Naive thymus-derived CD8-positive, alpha-beta T cell (primary cell): ENCODE results near the gene CPED1. TPM values are rescaled to one million over a fixed set of nuclear protein-coding genes. Genes with fewer than 3 reads are reported as not detected.

Source experiments
- ATAC-seq, 2 donors: fragments of 150-1000 bp; cut with Tn5 transposase in 1 of 2; sonication (Bioruptor Pico), chemical (Tn5 transposase) in 1 of 2; 1 replicate in 1 of 2; 2 replicates in 1 of 2; pipeline ENCODE4 v1.10.0; 2021; ENCODE audit warnings: mild to moderate bottlenecking in 2 of 2, moderate library complexity in 2 of 2
- POLR2A ChIA-PET: fragments of 350-600 bp; sonication (Branson Sonifier 250); formaldehyde crosslinking; loops from one replicate; lab custom pipeline; 2021; ENCODE audit warnings: antibody characterized with exemption; lab: Charles Lee
- DNase-seq, 10 donors: peaks; one replicate each; pipeline versions ENCODE4 v3.0.0 to v3.0.0-alpha.2; 2020 to 2022
- H3K27ac Mint-ChIP-seq, 10 donors: one replicate each; pipeline ENCODE4 v1.8.0; 2020 to 2022; ENCODE audit warnings: mild to moderate bottlenecking in 10 of 10, mixed read lengths in 10 of 10, moderate library complexity in 4 of 10, inconsistent platforms in 1 of 10
- H3K27me3 Mint-ChIP-seq, 5 donors: one replicate each; pipeline ENCODE4 v1.8.0; 2021 to 2022; ENCODE audit warnings: mixed read lengths in 5 of 5
- H3K36me3 Mint-ChIP-seq, 3 donors: one replicate each; pipeline ENCODE4 v1.8.0; 2020 to 2022; ENCODE audit warnings: mixed read lengths in 3 of 3, mild to moderate bottlenecking in 2 of 3, inconsistent platforms in 1 of 3
- H3K4me1 Mint-ChIP-seq, 4 donors: one replicate each; pipeline ENCODE4 v1.8.0; 2021 to 2022; ENCODE audit warnings: mixed read lengths in 4 of 4
- H3K4me3 Mint-ChIP-seq, 10 donors: one replicate each; pipeline ENCODE4 v1.8.0; 2020 to 2022; ENCODE audit warnings: mild to moderate bottlenecking in 10 of 10, mixed read lengths in 10 of 10, moderate library complexity in 6 of 10, inconsistent platforms in 1 of 10
- H3K9me3 Mint-ChIP-seq, 9 donors: one replicate each; pipeline ENCODE4 v1.8.0; 2020 to 2022; ENCODE audit warnings: mixed read lengths in 9 of 9, mild to moderate bottlenecking in 3 of 9, inconsistent platforms in 1 of 9, moderate library complexity in 1 of 9
- polyA plus RNA-seq, 3 donors: library from polyadenylated mRNA; unstranded; fragments of 300-500 nt; fragmentation: Illumina TruSeq; gene quantifications; one replicate each; pipeline ENCODE4 v1.2.3, GENCODE V29; 2021
- total RNA-seq, 8 experiments: library from RNA in 2 of 8; stranded (reverse) in 2 of 8; gene quantifications; one replicate each; pipeline ENCODE4 v1.2.3 and lab custom pipeline; 2021 to 2026

CPED1 gene
- total and polyA plus RNA-seq, 5 experiments from 2014 or later: not detected

DNA sequence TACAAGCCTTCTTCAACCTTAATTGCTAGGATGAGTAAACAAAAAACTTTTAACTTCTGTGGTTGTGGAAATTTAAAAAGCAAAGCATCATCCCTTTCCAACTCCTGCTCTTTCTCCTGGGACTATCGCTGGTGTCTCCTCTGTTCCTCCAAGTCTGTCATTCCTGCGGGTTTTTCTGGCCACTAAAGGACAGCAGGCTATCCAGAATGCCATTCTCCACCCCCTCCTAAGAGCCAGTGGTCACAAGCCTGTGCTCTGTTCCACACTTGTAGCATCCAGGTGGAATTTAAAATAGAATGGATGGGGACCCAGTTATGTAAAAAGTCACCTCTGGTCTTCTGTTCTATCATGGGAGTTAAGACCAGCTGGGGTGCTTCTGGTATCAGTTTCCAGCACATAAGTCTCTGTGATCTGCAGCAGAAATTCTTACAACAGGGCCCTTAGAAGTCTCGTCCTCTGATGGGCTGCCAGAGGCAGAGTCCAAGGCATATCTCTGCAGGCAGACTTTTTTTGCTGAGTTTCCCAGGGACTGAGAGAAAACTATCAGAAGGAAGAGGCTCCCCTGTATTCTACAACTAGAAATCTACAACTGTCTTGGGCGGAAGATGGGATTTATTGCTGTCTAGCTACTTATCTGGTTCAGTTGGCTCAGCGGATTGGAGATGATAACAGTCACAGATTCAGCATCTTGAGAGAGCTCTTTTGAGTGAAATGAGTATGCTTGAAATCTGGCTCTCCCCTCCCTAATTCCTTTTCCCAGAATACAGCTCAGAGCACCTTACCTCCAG is 335.2 kb downstream of the CPED1 start:
- Mint-ChIP-seq H3K4me1 (peaks cover 0 to 4% (median 4%) of the 10 kb centered on the region in 4 donors), H3K27ac (no peak overlapping the region), H3K27me3 (peaks cover 25 to 57% (median 33%) of the 10 kb centered on the region in 5 donors), H3K36me3 (no peaks in the 10 kb centered on the region), H3K9me3 (no peaks in the 10 kb centered on the region), H3K4me3 (no peak overlapping the region)
- ATAC-seq (no peak), DNase-seq (no peak)
- POLR2A ChIA-PET: no interaction called here

DNA sequence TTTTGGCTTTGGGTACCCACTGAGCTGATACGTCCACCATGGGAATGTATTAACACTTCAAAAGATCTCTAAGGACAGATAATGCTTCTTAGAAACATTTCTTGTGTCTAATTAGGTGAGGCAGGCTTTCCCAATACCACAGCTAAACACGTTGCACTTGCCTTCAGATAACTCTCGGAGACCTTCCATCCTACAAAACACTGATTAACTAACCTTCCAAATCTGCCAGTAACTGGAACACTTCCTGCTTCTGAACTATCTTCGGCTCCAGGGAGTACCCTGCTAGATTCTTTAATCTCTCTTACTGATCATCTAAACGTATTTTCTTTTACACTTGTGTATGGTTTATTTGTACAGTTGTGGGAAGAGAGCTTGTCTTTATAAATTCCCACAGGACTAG is 339.2 kb downstream of the CPED1 start:
- POLR2A ChIA-PET: no interaction called here
- Mint-ChIP-seq H3K27me3 (peaks cover 28 to 77% (median 58%) of the 10 kb centered on the region in 5 donors), H3K4me1 (peaks cover 4 to 22% (median 16%) of the 10 kb centered on the region in 4 donors), H3K27ac (no peak overlapping the region), H3K4me3 (no peak overlapping the region), H3K9me3 (no peaks in the 10 kb centered on the region), H3K36me3 (no peaks in the 10 kb centered on the region)
- no peak for DNase-seq
- no peak for ATAC-seq

DNA sequence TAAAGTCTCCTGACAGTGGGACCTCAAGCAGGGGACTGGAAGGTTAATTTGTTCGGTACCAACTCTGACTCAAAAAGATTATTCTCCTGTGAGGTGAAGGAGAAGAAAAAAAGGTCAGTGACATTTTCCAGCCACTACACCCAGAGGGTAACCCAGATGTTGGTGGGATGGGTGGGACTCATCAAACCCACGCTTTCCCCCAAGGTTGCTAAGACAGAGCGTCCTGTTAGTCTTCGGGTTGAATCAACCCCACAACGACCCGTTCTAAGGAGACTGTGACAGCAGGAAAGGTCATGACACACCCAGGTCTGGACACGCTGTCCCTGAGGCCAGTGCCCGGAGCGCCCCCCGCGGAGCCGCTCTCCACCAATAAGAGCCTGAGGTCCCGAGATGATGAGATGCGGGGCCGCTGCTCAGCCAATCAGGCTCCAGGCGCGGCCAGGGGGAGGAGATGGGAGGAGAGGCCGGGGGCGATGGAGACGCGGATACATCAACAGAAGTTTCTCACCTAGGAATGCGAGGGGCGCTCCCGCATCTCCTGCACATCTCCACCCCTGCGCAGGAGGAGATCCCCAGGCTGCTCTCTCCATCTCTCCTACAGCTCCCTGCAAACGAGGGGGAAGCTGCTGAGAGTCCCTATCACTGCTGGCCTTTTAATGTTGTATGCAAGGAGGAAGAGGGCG is 340.1 kb downstream of the CPED1 start, which contains the start of gene WNT16:
Gene WNT16, plus strand, starts transcription at position 493 of the 683 bp plus-strand sequence. CDS start 293 bp downstream, outside the sequence.
- Mint-ChIP-seq H3K27ac (peak within 1 kb of the TSS in 1 of 10 donors; percentile 14), H3K4me1 (peaks cover 4 to 22% (median 16%) of the 10 kb centered on the region in 4 donors), H3K36me3 (no peaks in the 10 kb centered on the region), H3K4me3 (peak within 1 kb of the TSS in 9 of 10 donors; percentile 26 to 80 (median 58)), H3K27me3 (peaks cover 28 to 74% (median 55%) of the 10 kb centered on the region in 5 donors), H3K9me3 (no peaks in the 10 kb centered on the region)
- ATAC-seq (no peak), DNase-seq (no peak)
- POLR2A ChIA-PET: no interaction called here

DNA sequence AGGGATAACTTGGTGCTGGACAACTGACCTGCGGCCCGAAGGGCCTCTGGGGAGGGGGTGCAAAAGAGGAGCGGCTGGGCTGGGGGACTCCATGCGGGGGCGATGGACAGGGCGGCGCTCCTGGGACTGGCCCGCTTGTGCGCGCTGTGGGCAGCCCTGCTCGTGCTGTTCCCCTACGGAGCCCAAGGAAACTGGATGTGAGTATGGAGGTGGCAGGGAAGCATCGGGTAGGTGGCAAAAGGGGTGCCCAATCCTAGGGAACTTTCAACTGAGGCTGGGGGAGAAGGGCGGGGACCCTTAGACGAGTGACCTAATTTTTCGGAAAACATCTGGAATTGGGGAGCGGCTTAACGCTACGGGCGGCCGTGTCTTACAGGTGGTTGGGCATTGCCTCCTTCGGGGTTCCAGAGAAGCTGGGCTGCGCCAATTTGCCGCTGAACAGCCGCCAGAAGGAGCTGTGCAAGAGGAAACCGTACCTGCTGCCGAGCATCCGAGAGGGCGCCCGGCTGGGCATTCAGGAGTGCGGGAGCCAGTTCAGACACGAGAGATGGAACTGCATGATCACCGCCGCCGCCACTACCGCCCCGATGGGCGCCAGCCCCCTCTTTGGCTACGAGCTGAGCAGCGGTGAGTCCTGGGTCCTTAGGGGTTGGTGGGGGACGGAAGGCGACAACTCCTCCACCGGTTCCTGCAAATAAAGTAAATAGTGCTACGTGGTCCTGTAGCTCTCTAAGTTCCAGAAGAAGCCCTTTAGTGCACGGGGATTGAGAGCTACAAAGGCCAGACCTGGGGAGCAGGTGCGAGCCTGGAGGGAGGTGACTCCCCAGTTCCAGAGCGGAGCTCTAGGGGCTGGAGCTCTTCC is 340.9 kb downstream of the CPED1 start:
- Mint-ChIP-seq H3K4me1 (peaks cover 4 to 22% (median 16%) of the 10 kb centered on the region in 4 donors), H3K36me3 (no peaks in the 10 kb centered on the region), H3K27me3 (peaks cover 28 to 73% (median 55%) of the 10 kb centered on the region in 5 donors), H3K27ac (peak overlapping the region in 1 of 10 donors; percentile 14), H3K9me3 (no peaks in the 10 kb centered on the region), H3K4me3 (peak overlapping the region; percentile 4 to 80 (median 47))
- DNase-seq (no peak), ATAC-seq (peak; percentile 23 to 39)
- POLR2A ChIA-PET: no interaction called here

- H3K27ac Mint-ChIP-seq: peak overlapping the region in 1 of 10 donors; percentile 14
- H3K9me3 Mint-ChIP-seq: no peaks in the 10 kb centered on the region
Observed at GRCh38 chr7:121330053-121330833, 341.7 kb downstream of the CPED1 start.

GRCh38 chr7:121331048-121331447 is 342.5 kb downstream of the CPED1 start:
- DNase-seq: no peak
- H3K27ac Mint-ChIP-seq: no peak overlapping the region
- peaks cover 29 to 70% (median 57%) of the 10 kb centered on the region in 5 donors for H3K27me3 Mint-ChIP-seq
- POLR2A ChIA-PET: interaction anchor here (0.7 kb wide), 1 partner anchor 59 kb away, joined by 9 read pairs; no protein-coding TSS in a partner anchor
- H3K36me3 Mint-ChIP-seq: no peaks in the 10 kb centered on the region
- ATAC-seq: no peak
- H3K4me1 Mint-ChIP-seq: peaks cover 4 to 22% (median 16%) of the 10 kb centered on the region in 4 donors
- no peak overlapping the region for H3K4me3 Mint-ChIP-seq
- H3K9me3 Mint-ChIP-seq: no peaks in the 10 kb centered on the region

More at GRCh38 chr7:121330053-121330833, 341.7 kb downstream of the CPED1 start:
- Mint-ChIP-seq H3K27me3 (peaks cover 29 to 76% (median 58%) of the 10 kb centered on the region in 5 donors), H3K36me3 (no peaks in the 10 kb centered on the region), H3K4me1 (peaks cover 4 to 22% (median 16%) of the 10 kb centered on the region in 4 donors), H3K4me3 (peak overlapping the region in 9 of 10 donors; percentile 26 to 80 (median 46))
- no peak for DNase-seq
- no peak for ATAC-seq
- POLR2A ChIA-PET: interaction anchor here (0.7 kb wide), 1 partner anchor 60 kb away, joined by 9 read pairs; no protein-coding TSS in a partner anchor

GRCh38 chr7:121331574-121331973 is 343.1 kb downstream of the CPED1 start:
- H3K4me3 Mint-ChIP-seq: peak overlapping the region in 1 of 10 donors; percentile 2
- POLR2A ChIA-PET: no interaction called here
- H3K27ac Mint-ChIP-seq: no peak overlapping the region
- ATAC-seq (no peak), DNase-seq (no peak)
- H3K36me3 Mint-ChIP-seq: no peaks in the 10 kb centered on the region
- H3K9me3 Mint-ChIP-seq: no peaks in the 10 kb centered on the region
- peaks cover 4 to 22% (median 16%) of the 10 kb centered on the region in 4 donors for H3K4me1 Mint-ChIP-seq
- peaks cover 26 to 65% (median 53%) of the 10 kb centered on the region in 5 donors for H3K27me3 Mint-ChIP-seq

- no peaks in the 10 kb centered on the region for H3K9me3 Mint-ChIP-seq
- DNase-seq (no peak), ATAC-seq (no peak)
- POLR2A ChIA-PET: no interaction called here
- H3K36me3 Mint-ChIP-seq: peaks cover 0 to 3% (median 3%) of the 10 kb centered on the region in 3 donors
- no peak overlapping the region for H3K4me3 Mint-ChIP-seq
- peaks cover 7 to 37% (median 27%) of the 10 kb centered on the region in 5 donors for H3K27me3 Mint-ChIP-seq
- H3K4me1 Mint-ChIP-seq: peaks cover 0 to 13% (median 7%) of the 10 kb centered on the region in 4 donors
- no peak overlapping the region for H3K27ac Mint-ChIP-seq
Observed at GRCh38 chr7:121334376-121334775, 345.9 kb downstream of the CPED1 start.

- Mint-ChIP-seq H3K4me3 (no peak overlapping the region), H3K27me3 (peaks cover 7 to 30% (median 20%) of the 10 kb centered on the region in 5 donors), H3K9me3 (no peaks in the 10 kb centered on the region), H3K36me3 (peaks cover 0 to 3% (median 3%) of the 10 kb centered on the region in 3 donors), H3K4me1 (peaks cover 0 to 9% (median 2%) of the 10 kb centered on the region in 4 donors), H3K27ac (no peak overlapping the region)
- POLR2A ChIA-PET: no interaction called here
- no peak for DNase-seq
- ATAC-seq: no peak
Observed at GRCh38 chr7:121334875-121335648, 346.6 kb downstream of the CPED1 start.

DNA sequence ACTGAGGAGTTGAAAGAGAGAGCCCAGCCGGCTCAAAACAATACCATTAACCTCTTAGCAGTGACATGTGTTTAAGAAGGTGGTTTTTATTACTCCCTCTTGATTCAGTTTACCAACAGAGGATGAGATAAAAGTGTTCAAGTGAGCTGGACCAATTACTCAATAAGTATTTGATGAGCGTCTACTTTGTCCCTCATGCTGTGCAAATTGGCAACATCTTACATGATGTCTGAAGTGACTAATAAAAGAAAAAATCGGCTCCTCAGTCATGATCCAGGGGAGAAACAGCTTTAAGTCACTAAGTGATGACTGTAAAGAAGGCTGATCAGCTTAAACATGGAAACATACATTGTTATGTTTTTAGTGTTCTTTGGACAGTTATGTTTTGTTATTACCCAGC is 348.1 kb downstream of the CPED1 start:
- Mint-ChIP-seq H3K36me3 (peaks cover 0 to 3% (median 3%) of the 10 kb centered on the region in 3 donors), H3K4me3 (no peak overlapping the region), H3K4me1 (peaks cover 0 to 4% (median 0%) of the 10 kb centered on the region in 4 donors), H3K27ac (no peak overlapping the region), H3K9me3 (no peaks in the 10 kb centered on the region), H3K27me3 (peaks cover 2 to 20% (median 10%) of the 10 kb centered on the region in 5 donors)
- DNase-seq (no peak), ATAC-seq (no peak)
- POLR2A ChIA-PET: no interaction called here

DNA sequence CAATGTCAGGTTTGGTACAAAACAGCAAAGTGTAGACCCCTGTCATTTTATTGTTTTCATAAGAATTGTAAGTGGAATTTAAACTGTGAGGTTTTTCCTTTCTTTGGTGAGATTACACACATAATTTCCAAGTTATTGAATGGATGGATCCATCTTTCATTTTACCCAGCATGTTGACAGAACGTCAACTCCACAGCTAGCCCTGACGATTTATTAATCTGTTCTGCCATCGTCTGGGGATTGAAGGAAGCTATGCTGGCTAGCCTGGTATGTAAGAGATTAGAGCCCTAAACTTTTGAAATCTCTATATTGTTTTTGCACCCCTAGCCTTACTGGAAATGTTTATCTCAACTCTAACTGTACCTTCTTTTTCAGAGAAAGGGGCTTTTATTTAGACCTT is 348.9 kb downstream of the CPED1 start:
- peaks cover 0 to 6% (median 5%) of the 10 kb centered on the region in 3 donors for H3K36me3 Mint-ChIP-seq
- no peak overlapping the region for H3K4me3 Mint-ChIP-seq
- H3K4me1 Mint-ChIP-seq: peaks cover 0 to 4% (median 0%) of the 10 kb centered on the region in 4 donors
- peaks cover 0 to 15% (median 7%) of the 10 kb centered on the region in 5 donors for H3K27me3 Mint-ChIP-seq
- no peaks in the 10 kb centered on the region for H3K9me3 Mint-ChIP-seq
- POLR2A ChIA-PET: no interaction called here
- ATAC-seq: no peak
- H3K27ac Mint-ChIP-seq: no peak overlapping the region
- no peak for DNase-seq
